COLO668 (cell line): Measurements from ENCODE around the gene NPIPB6.
"Not testable (repeated sequence)": the region's sequence is repeated elsewhere in the genome, so short reads cannot be mapped to it uniquely, and the experiment has no call there.

Experiments used
- DNase-seq: peaks from one replicate; lab custom pipeline; 2025; ENCODE audit not compliant: unreplicated experiment; lab: John Stamatoyannopoulos, UW

NPIPB6 gene

GRCh38 chr16:28363408-28363807, at the start of gene NPIPB6:
NPIPB6 (minus strand) TSS chr16:28363508; CDS start chr16:28362822, 686 bp downstream.
- not testable (repeated sequence) for DNase-seq

- DNase-seq, result not testable (repeated sequence)
Observed at GRCh38 chr16:28403220-28404072, 40.1 kb upstream of the NPIPB6 start, which contains the start of gene EIF3CL. EIF3CL (minus strand) TSS chr16:28403841; CDS start chr16:28403618, 223 bp downstream.

- DNase-seq, result not testable (repeated sequence)
Observed at GRCh38 chr16:28392054-28392453, 28.7 kb upstream of the NPIPB6 start.

GRCh38 chr16:28382177-28382867, 19.0 kb upstream of the NPIPB6 start:
- not testable (repeated sequence) for DNase-seq

- DNase-seq, result not testable (repeated sequence)
Observed at GRCh38 chr16:28377822-28378221, 14.5 kb upstream of the NPIPB6 start.

GRCh38 chr16:28377108-28377625, 13.9 kb upstream of the NPIPB6 start:
- DNase-seq, result not testable (repeated sequence)

GRCh38 chr16:28375115-28375514, 11.8 kb upstream of the NPIPB6 start:
- DNase-seq, result not testable (repeated sequence)

GRCh38 chr16:28374281-28374680, 11.0 kb upstream of the NPIPB6 start:
- DNase-seq, result not testable (repeated sequence)

- not testable (repeated sequence) for DNase-seq
Observed at GRCh38 chr16:28367926-28368325, 4.6 kb upstream of the NPIPB6 start.

- DNase-seq, result not testable (repeated sequence)
Observed at GRCh38 chr16:28364268-28365173, 1.2 kb upstream of the NPIPB6 start.

GRCh38 chr16:28362600-28362999, 708 bp downstream of the NPIPB6 start:
- DNase-seq, result not testable (repeated sequence)

- DNase-seq, result not testable (repeated sequence)
Observed at GRCh38 chr16:28338230-28338629, 25.1 kb downstream of the NPIPB6 start.

- not testable (repeated sequence) for DNase-seq
Observed at GRCh38 chr16:28336940-28337710, 26.2 kb downstream of the NPIPB6 start.

- DNase-seq, result not testable (repeated sequence)
Observed at GRCh38 chr16:28335678-28336077, 27.6 kb downstream of the NPIPB6 start.

GRCh38 chr16:28332632-28333031, 30.7 kb downstream of the NPIPB6 start:
- DNase-seq, result not testable (repeated sequence)

- DNase-seq, result not testable (repeated sequence)
Observed at GRCh38 chr16:28330981-28331380, 32.3 kb downstream of the NPIPB6 start.

- not testable (repeated sequence) for DNase-seq
Observed at GRCh38 chr16:28330232-28330631, 33.1 kb downstream of the NPIPB6 start.

- peak; percentile 44 for DNase-seq
Observed at GRCh38 chr16:28326881-28327610, 36.3 kb downstream of the NPIPB6 start.

- DNase-seq, result no peak
Observed at GRCh38 chr16:28324887-28325279, 38.4 kb downstream of the NPIPB6 start.
